GM10248 (cell line): ENCODE data around the gene SURF1.

Experiments used
- CTCF ChIA-PET: fragments of 300-600 bp; sonication (Branson Sonifier 250); formaldehyde crosslinking; extraction: SDS; loops from one replicate; lab custom pipeline; 2021; ENCODE audit warnings: antibody characterized with exemption; lab: Yijun Ruan, JAX
- POLR2A ChIA-PET: fragments of 350-650 bp; sonication (Branson Sonifier 250); formaldehyde crosslinking; extraction: SDS; loops from one replicate; lab custom pipeline; 2020; ENCODE audit warnings: antibody characterized with exemption; lab: Yijun Ruan, JAX
- DNase-seq: peaks from one replicate; pipeline ENCODE4 v3.0.0; 2012; ENCODE audit errors: extremely low spot score
- CTCF ChIP-seq: IDR thresholded peaks from 2 replicates; pipeline ENCODE4 v1.5.1; 2012; ENCODE audit warnings: mild to moderate bottlenecking, low read depth; ENCODE audit errors: extremely low read depth, missing control alignments, control extremely low read depth

The SURF1 gene

GRCh38 chr9:133309608-133310007 lies 46.7 kb downstream of the SURF1 start:
- CTCF ChIA-PET, result no interaction called here
- DNase-seq, result no peak
- POLR2A ChIA-PET, result no interaction called here
- TF ChIP-seq CTCF, result no peak

GRCh38 chr9:133307301-133307700 lies 49.0 kb downstream of the SURF1 start:
- TF ChIP-seq CTCF, result no peak
- CTCF ChIA-PET, result interaction anchor here (1.1 to 2.1 kb wide), 3 partner anchors 23 to 122 kb away, joined by 3 to 6 read pairs (median 4); no protein-coding TSS in a partner anchor
- POLR2A ChIA-PET, result no interaction called here
- DNase-seq, result no peak

- no peak for TF ChIP-seq CTCF
- CTCF ChIA-PET, result interaction anchor here (1.1 to 2.1 kb wide), 2 partner anchors 23 to 121 kb away, joined by 3 to 6 read pairs; no protein-coding TSS in a partner anchor
- POLR2A ChIA-PET, result interaction anchor here (0.6 kb wide), 1 partner anchor 980 kb away, joined by 3 read pairs; no protein-coding TSS in a partner anchor
- no peak for DNase-seq
These were observed 49.8 kb downstream of the SURF1 start for GRCh38 chr9:133306242-133307204.

- DNase-seq, result no peak
- ChIA-PET POLR2A (no interaction called here), CTCF (no interaction called here)
- no peak for TF ChIP-seq CTCF
These were observed 50.6 kb downstream of the SURF1 start for GRCh38 chr9:133305731-133306130.

- TF ChIP-seq CTCF, result no peak
- ChIA-PET POLR2A (no interaction called here), CTCF (no interaction called here)
These were observed 51.6 kb downstream of the SURF1 start for GRCh38 chr9:133304477-133305377.

GRCh38 chr9:133304158-133304470 lies 52.2 kb downstream of the SURF1 start:
- no peak for TF ChIP-seq CTCF
- ChIA-PET CTCF (no interaction called here), POLR2A (no interaction called here)
- DNase-seq, result no peak

More at GRCh38 chr9:133304477-133305377, 51.6 kb downstream of the SURF1 start:
- no peak for DNase-seq
